Measurements from ENCODE around the gene SRGAP1. TPM values are rescaled to one million over a fixed set of nuclear protein-coding genes. Genes with fewer than 3 reads are reported as not detected.

Gene SRGAP1
- total RNA-seq, 1 donor from 2014 or later = 15.8 TPM

- DNase-seq (ENCODE audit: low spot score) = peak; percentile 86
These were observed 239.0 kb downstream of the SRGAP1 start for GRCh38 chr12:64083285-64084210.

- DNase-seq (ENCODE audit: low spot score) = no peak
These were observed 240.7 kb downstream of the SRGAP1 start for GRCh38 chr12:64085154-64085553.

GRCh38 chr12:64085996-64086395, 241.5 kb downstream of the SRGAP1 start:
- DNase-seq (ENCODE audit: low spot score) = no peak

- no peak for DNase-seq (ENCODE audit: low spot score)
These were observed 242.4 kb downstream of the SRGAP1 start for GRCh38 chr12:64086946-64087345.

GRCh38 chr12:64087761-64088160, 243.3 kb downstream of the SRGAP1 start:
- DNase-seq (ENCODE audit: low spot score) = no peak

- DNase-seq (ENCODE audit: low spot score) = peak; percentile 81
These were observed 244.2 kb downstream of the SRGAP1 start for GRCh38 chr12:64088431-64089349.

GRCh38 chr12:64090047-64090446, 245.5 kb downstream of the SRGAP1 start:
- DNase-seq (ENCODE audit: low spot score) = no peak

GRCh38 chr12:64091186-64091585, 246.7 kb downstream of the SRGAP1 start:
- no peak for DNase-seq (ENCODE audit: low spot score)

GRCh38 chr12:64092507-64093196, 248.2 kb downstream of the SRGAP1 start:
- no peak for DNase-seq (ENCODE audit: low spot score)

- no peak for DNase-seq (ENCODE audit: low spot score)
These were observed 249.2 kb downstream of the SRGAP1 start for GRCh38 chr12:64093689-64094088.

- no peak for DNase-seq (ENCODE audit: low spot score)
These were observed 253.0 kb downstream of the SRGAP1 start for GRCh38 chr12:64097366-64098105.

GRCh38 chr12:64098709-64099354, 254.3 kb downstream of the SRGAP1 start:
- DNase-seq (ENCODE audit: low spot score) = no peak

- DNase-seq (ENCODE audit: low spot score) = no peak
These were observed 254.9 kb downstream of the SRGAP1 start for GRCh38 chr12:64099397-64099796.

- DNase-seq (ENCODE audit: low spot score) = no peak
These were observed 257.8 kb downstream of the SRGAP1 start for GRCh38 chr12:64102339-64102738.

GRCh38 chr12:64103825-64104740, 259.6 kb downstream of the SRGAP1 start:
- peak; percentile 48 for DNase-seq (ENCODE audit: low spot score)

GRCh38 chr12:64105026-64105425, 260.5 kb downstream of the SRGAP1 start:
- DNase-seq (ENCODE audit: low spot score) = no peak

- no peak for DNase-seq (ENCODE audit: low spot score)
These were observed 263.3 kb downstream of the SRGAP1 start for GRCh38 chr12:64107776-64108175.

GRCh38 chr12:64109706-64110105, 265.2 kb downstream of the SRGAP1 start:
- DNase-seq (ENCODE audit: low spot score) = no peak

GRCh38 chr12:64110864-64111263, 266.4 kb downstream of the SRGAP1 start:
- no peak for DNase-seq (ENCODE audit: low spot score)

GRCh38 chr12:64116969-64117368, 272.5 kb downstream of the SRGAP1 start:
- no peak for DNase-seq (ENCODE audit: low spot score)

Data from ureter (tissue), 1 donor.